HepG2 (cell line): ENCODE measurements around the gene KLHL36.

Source experiments
- POLR2A ChIP-seq, 2 experiments: IDR thresholded peaks; 2 replicates each; pipeline ENCODE4 v1.6.1; 2011; ENCODE audit warnings: low read depth in 2 of 2, low read length in 2 of 2, mild to moderate bottlenecking in 1 of 2, moderate library complexity in 1 of 2; ENCODE audit not compliant: insufficient read depth in 1 of 2
- ZSCAN12 ChIP-seq: sonication (generic); formaldehyde crosslinking; IDR thresholded peaks from 2 replicates; pipeline ENCODE4 v1.9.0; 2021; ENCODE audit warnings: mild to moderate bottlenecking, missing genetic modification reagents

DNA sequence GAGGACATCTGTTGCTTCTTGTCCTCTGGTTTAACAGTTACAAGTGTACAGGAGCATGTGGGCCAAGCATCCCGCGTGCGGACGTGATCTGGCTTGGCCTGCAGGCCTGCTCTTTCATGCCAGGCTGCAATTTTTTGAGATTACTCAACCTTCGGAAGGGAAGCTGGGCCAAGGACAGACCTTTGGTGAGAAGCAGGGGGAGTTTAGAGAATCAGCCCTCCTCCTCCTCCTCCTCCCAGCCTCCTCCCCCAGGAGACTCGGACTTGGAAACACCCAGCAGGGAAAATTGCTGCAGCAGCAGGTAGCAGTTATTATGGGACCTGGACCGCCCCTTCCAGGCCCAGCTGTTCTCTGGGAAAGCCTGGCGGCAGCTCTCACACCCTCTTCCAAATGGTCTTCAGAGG, 5.1 kb upstream of the KLHL36 start:
- TF ChIP-seq POLR2A (IDR thresholded peaks at IDR 0.05; ENCODE audit: insufficient read depth in 1 of 2, low read depth in 2 of 2, low read length in 2 of 2) (no peak), ZSCAN12 (CRISPR knock-in tag) (no peak)
